A549 (cell line): ENCODE data around the gene KLHL29.

Source experiments
- CBX8 ChIP-seq: fragments of 200-600 bp; sonication (generic); IDR thresholded peaks from 2 replicates; pipeline ENCODE4 v1.6.1; 2016
- EP300 ChIP-seq, 2 experiments: fragments of >200 bp; sonication (Bioruptor Twin); formaldehyde crosslinking; IDR thresholded peaks; 2 replicates in 1 of 2; 3 replicates in 1 of 2; pipeline ENCODE4 v1.6.1; 2016 to 2017
- KDM1A ChIP-seq: fragments of 200-600 bp; sonication (generic); IDR thresholded peaks from 2 replicates; pipeline ENCODE4 v1.6.1; 2016; ENCODE audit warnings: low read depth, mild to moderate bottlenecking
- KDM5A ChIP-seq: fragments of 200-600 bp; sonication (generic); IDR thresholded peaks from 2 replicates; pipeline ENCODE4 v1.6.1; 2016; ENCODE audit warnings: antibody characterized with exemption, mild to moderate bottlenecking
- POLR2A ChIP-seq: IDR thresholded peaks from 2 replicates; pipeline ENCODE4 v1.6.1; 2012; ENCODE audit warnings: mild to moderate bottlenecking, low read length
- RARB ChIP-seq: fragments of 250-450 bp; sonication (Bioruptor Pico); IDR thresholded peaks from 2 replicates; pipeline ENCODE4 v1.8.0; 2021; ENCODE audit warnings: mild to moderate bottlenecking, moderate library complexity
- RNF2 ChIP-seq: fragments of 200-600 bp; sonication (generic); IDR thresholded peaks from 2 replicates; pipeline ENCODE4 v1.6.1; 2016; ENCODE audit warnings: low read depth, mild to moderate bottlenecking, antibody characterized with exemption, moderate library complexity, borderline replicate concordance
- TF ChIP-seq, protein P1 (sequence below): IDR thresholded peaks from 2 replicates; pipeline ENCODE4 v1.6.1; 2012
- TF ChIP-seq, protein P2 (sequence below): fragments of >200 bp; sonication (Bioruptor Twin); formaldehyde crosslinking; IDR thresholded peaks from 3 replicates; pipeline ENCODE4 v1.5.1; 2016
- TF ChIP-seq, protein P3 (sequence below): fragments of 150-350 bp; IDR thresholded peaks from 2 replicates; pipeline ENCODE4 v1.6.1; 2014; ENCODE audit warnings: low read depth, mild to moderate bottlenecking, low read length
- TF ChIP-seq, protein P4 (sequence below): fragments of 200-600 bp; sonication (generic); IDR thresholded peaks from 2 replicates; pipeline ENCODE4 v1.6.1; 2016; ENCODE audit warnings: antibody characterized with exemption, mild to moderate bottlenecking, moderate library complexity

DNA sequence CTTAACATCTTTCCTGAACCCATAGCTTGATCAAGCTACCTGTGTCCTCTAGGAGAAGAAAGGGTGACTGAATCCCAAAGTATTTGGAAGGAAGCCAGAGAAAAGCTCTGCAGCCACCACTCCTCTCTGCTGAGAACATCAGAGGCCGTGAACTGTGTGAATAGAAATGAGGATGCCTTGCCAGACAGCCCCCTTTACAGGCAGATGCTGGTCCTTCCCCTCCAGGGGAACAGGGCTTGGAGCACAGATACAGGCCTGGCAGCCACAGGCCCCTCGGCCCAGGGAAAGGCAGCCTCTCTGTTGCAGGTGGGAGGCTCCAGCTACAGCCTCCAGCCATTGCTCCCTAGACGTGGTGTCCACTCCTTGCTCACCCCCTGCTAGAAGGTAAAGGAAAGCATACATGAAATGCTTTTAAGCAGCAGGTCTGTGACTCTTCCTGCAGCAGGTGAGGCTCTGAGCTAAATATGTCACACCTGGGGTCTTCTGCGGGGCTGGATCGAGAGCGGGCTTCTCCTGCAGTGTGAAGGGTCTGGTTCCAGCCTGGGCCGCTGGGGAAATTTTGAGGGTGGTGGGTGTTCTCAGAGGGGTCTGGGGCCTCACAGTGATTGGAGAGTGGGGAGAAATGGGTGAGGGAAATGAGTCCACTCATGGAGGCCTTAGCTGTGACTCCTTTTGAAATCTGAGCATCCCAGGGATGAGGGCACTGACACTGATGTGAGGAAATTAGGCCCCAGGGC is 234.0 kb downstream of the KLHL29 start:
- TF ChIP-seq POLR2A (no peak), EP300 (IDR thresholded peaks at IDR 0.05) (no peak), RNF2 (no peak), RARB (no peak), CBX8 (no peak), KDM1A (no peak), KDM5A (no peak)
- TF ChIP-seq, protein P1, sequence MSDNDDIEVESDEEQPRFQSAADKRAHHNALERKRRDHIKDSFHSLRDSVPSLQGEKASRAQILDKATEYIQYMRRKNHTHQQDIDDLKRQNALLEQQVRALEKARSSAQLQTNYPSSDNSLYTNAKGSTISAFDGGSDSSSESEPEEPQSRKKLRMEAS, result no peak
- TF ChIP-seq, protein P2, sequence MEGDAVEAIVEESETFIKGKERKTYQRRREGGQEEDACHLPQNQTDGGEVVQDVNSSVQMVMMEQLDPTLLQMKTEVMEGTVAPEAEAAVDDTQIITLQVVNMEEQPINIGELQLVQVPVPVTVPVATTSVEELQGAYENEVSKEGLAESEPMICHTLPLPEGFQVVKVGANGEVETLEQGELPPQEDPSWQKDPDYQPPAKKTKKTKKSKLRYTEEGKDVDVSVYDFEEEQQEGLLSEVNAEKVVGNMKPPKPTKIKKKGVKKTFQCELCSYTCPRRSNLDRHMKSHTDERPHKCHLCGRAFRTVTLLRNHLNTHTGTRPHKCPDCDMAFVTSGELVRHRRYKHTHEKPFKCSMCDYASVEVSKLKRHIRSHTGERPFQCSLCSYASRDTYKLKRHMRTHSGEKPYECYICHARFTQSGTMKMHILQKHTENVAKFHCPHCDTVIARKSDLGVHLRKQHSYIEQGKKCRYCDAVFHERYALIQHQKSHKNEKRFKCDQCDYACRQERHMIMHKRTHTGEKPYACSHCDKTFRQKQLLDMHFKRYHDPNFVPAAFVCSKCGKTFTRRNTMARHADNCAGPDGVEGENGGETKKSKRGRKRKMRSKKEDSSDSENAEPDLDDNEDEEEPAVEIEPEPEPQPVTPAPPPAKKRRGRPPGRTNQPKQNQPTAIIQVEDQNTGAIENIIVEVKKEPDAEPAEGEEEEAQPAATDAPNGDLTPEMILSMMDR, result no peak
- TF ChIP-seq, protein P3, sequence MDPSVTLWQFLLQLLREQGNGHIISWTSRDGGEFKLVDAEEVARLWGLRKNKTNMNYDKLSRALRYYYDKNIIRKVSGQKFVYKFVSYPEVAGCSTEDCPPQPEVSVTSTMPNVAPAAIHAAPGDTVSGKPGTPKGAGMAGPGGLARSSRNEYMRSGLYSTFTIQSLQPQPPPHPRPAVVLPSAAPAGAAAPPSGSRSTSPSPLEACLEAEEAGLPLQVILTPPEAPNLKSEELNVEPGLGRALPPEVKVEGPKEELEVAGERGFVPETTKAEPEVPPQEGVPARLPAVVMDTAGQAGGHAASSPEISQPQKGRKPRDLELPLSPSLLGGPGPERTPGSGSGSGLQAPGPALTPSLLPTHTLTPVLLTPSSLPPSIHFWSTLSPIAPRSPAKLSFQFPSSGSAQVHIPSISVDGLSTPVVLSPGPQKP, result no peak
- TF ChIP-seq, protein P4, sequence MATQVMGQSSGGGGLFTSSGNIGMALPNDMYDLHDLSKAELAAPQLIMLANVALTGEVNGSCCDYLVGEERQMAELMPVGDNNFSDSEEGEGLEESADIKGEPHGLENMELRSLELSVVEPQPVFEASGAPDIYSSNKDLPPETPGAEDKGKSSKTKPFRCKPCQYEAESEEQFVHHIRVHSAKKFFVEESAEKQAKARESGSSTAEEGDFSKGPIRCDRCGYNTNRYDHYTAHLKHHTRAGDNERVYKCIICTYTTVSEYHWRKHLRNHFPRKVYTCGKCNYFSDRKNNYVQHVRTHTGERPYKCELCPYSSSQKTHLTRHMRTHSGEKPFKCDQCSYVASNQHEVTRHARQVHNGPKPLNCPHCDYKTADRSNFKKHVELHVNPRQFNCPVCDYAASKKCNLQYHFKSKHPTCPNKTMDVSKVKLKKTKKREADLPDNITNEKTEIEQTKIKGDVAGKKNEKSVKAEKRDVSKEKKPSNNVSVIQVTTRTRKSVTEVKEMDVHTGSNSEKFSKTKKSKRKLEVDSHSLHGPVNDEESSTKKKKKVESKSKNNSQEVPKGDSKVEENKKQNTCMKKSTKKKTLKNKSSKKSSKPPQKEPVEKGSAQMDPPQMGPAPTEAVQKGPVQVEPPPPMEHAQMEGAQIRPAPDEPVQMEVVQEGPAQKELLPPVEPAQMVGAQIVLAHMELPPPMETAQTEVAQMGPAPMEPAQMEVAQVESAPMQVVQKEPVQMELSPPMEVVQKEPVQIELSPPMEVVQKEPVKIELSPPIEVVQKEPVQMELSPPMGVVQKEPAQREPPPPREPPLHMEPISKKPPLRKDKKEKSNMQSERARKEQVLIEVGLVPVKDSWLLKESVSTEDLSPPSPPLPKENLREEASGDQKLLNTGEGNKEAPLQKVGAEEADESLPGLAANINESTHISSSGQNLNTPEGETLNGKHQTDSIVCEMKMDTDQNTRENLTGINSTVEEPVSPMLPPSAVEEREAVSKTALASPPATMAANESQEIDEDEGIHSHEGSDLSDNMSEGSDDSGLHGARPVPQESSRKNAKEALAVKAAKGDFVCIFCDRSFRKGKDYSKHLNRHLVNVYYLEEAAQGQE, result no peak
